ENCODE measurements around the gene ELMOD2.

ELMOD2 gene

DNA sequence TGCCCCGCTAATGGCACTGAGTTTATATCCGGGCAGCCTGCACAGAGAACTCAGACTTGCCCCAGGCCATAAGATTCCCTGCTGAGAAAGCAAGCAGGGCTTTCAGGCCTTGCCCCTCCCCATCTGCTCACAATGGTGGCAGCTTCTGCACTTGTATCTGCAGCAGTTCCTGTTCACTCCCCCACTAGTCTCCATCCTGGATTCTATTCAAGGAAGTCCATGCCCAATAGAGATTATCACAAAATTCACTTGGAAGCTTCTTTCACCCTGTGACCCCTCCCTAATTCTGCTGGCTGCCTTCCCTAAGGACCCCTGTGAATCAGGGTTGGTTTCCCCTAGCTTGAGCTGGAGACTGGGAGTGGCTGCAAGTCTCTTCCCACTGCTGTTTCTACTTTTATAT lies 79.3 kb downstream of the ELMOD2 start:
- TF ChIP-seq, protein P1, sequence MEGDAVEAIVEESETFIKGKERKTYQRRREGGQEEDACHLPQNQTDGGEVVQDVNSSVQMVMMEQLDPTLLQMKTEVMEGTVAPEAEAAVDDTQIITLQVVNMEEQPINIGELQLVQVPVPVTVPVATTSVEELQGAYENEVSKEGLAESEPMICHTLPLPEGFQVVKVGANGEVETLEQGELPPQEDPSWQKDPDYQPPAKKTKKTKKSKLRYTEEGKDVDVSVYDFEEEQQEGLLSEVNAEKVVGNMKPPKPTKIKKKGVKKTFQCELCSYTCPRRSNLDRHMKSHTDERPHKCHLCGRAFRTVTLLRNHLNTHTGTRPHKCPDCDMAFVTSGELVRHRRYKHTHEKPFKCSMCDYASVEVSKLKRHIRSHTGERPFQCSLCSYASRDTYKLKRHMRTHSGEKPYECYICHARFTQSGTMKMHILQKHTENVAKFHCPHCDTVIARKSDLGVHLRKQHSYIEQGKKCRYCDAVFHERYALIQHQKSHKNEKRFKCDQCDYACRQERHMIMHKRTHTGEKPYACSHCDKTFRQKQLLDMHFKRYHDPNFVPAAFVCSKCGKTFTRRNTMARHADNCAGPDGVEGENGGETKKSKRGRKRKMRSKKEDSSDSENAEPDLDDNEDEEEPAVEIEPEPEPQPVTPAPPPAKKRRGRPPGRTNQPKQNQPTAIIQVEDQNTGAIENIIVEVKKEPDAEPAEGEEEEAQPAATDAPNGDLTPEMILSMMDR (IDR thresholded peaks at IDR 0.05; ENCODE audit: borderline replicate concordance, control extremely low read depth, extremely low read depth, insufficient read depth, missing control alignments), result no peak
- in situ Hi-C loops (cut with MboI; ENCODE audit: low sequenced_read_pairs, unreplicated experiment), result loop anchor here (25.0 kb wide), 1 partner anchor 241 kb away; the partner anchor contains the start of gene SCOC
- no peak for DNase-seq (ENCODE audit: low spot score)
